ENCODE data around the gene ANAPC2.

The ANAPC2 gene

GRCh38 chr9:137149942-137150616 is 38.3 kb downstream of the ANAPC2 start:
- TF ChIP-seq, protein P1, sequence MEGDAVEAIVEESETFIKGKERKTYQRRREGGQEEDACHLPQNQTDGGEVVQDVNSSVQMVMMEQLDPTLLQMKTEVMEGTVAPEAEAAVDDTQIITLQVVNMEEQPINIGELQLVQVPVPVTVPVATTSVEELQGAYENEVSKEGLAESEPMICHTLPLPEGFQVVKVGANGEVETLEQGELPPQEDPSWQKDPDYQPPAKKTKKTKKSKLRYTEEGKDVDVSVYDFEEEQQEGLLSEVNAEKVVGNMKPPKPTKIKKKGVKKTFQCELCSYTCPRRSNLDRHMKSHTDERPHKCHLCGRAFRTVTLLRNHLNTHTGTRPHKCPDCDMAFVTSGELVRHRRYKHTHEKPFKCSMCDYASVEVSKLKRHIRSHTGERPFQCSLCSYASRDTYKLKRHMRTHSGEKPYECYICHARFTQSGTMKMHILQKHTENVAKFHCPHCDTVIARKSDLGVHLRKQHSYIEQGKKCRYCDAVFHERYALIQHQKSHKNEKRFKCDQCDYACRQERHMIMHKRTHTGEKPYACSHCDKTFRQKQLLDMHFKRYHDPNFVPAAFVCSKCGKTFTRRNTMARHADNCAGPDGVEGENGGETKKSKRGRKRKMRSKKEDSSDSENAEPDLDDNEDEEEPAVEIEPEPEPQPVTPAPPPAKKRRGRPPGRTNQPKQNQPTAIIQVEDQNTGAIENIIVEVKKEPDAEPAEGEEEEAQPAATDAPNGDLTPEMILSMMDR (IDR thresholded peaks at IDR 0.05; ENCODE audit: low read depth, low read length): no peak
- no peak for TF ChIP-seq EZH2phosphoT487 (IDR thresholded peaks at IDR 0.05; ENCODE audit: low read depth)
- Histone ChIP-seq H3K27ac (ENCODE audit: low read length) (peak overlapping the region; percentile 73), H3K9ac (ENCODE audit: low read length) (peak overlapping the region; percentile 62), H3K9me3 (ENCODE audit: insufficient read depth, low read length) (no peaks in the 10 kb centered on the region), H3K36me3 (replicated peaks; ENCODE audit: low read depth, low read length) (no peaks in the 10 kb centered on the region), H3K4me1 (ENCODE audit: low read length) (peaks cover 21% of the 10 kb centered on the region), H3K4me2 (ENCODE audit: low read length) (peak overlapping the region; percentile 77), H3K4me3 (ENCODE audit: low read length) (peak overlapping the region; percentile 72), H3K79me2 (ENCODE audit: low read length) (no peaks in the 10 kb centered on the region), H2AFZ (ENCODE audit: low read depth, low read length) (0 out of 2 replicates have a peak overlapping the region, but pooled peaks have one; percentile 42), H4K20me1 (ENCODE audit: insufficient read depth, low read length) (no peaks in the 10 kb centered on the region), H3K27me3 (ENCODE audit: low read depth, low read length) (no peaks in the 10 kb centered on the region)

GRCh38 chr9:137149363-137149762 is 39.0 kb downstream of the ANAPC2 start:
- H3K27me3 ChIP-seq (ENCODE audit: low read depth, low read length): no peaks in the 10 kb centered on the region
- no peak overlapping the region for H2AFZ ChIP-seq (ENCODE audit: low read depth, low read length)
- no peaks in the 10 kb centered on the region for H3K9me3 ChIP-seq (ENCODE audit: insufficient read depth, low read length)
- peak overlapping the region; percentile 77 for H3K4me2 ChIP-seq (ENCODE audit: low read length)
- H3K36me3 ChIP-seq (replicated peaks; ENCODE audit: low read depth, low read length): no peaks in the 10 kb centered on the region
- peaks cover 21% of the 10 kb centered on the region for H3K4me1 ChIP-seq (ENCODE audit: low read length)
- H3K79me2 ChIP-seq (ENCODE audit: low read length): no peaks in the 10 kb centered on the region
- peak overlapping the region; percentile 62; the same call in 1 of the 2 replicates for H3K9ac ChIP-seq (ENCODE audit: low read length)
- H4K20me1 ChIP-seq (ENCODE audit: insufficient read depth, low read length): no peaks in the 10 kb centered on the region
- H3K4me3 ChIP-seq (ENCODE audit: low read length): peak overlapping the region; percentile 72
- peak overlapping the region; percentile 73 for H3K27ac ChIP-seq (ENCODE audit: low read length)
- TF ChIP-seq EZH2phosphoT487 (IDR thresholded peaks at IDR 0.05; ENCODE audit: low read depth): no peak
- TF ChIP-seq, protein P1 (IDR thresholded peaks at IDR 0.05; ENCODE audit: low read depth, low read length): no peak

DNA sequence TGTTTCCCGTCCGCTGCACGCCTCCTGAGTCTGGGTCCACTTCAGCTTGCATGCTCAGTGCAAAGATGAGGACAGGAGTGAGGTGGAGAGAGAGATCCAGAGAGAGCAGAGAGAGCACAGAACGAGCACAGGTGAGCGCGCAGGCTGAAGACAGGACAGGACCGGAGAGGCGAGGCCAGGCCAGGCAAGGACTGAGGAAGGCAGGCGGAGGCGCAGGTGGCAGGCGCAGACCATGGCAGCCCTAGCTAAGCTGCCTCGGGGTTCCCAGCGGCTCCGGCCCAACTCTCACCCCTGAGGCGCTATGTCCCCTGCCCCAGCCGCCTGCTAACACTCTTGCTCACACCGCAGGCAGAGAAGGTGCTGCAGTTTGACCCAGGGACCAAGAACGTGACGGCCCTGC is 39.7 kb downstream of the ANAPC2 start:
- H3K9ac ChIP-seq (ENCODE audit: low read length): no peak overlapping the region
- TF ChIP-seq, protein P1 (IDR thresholded peaks at IDR 0.05; ENCODE audit: low read depth, low read length): no peak
- TF ChIP-seq EZH2phosphoT487 (IDR thresholded peaks at IDR 0.05; ENCODE audit: low read depth): no peak
- H3K4me3 ChIP-seq (ENCODE audit: low read length): no peak overlapping the region
- no peaks in the 10 kb centered on the region for H3K36me3 ChIP-seq (replicated peaks; ENCODE audit: low read depth, low read length)
- no peaks in the 10 kb centered on the region for H3K9me3 ChIP-seq (ENCODE audit: insufficient read depth, low read length)
- H3K4me2 ChIP-seq (ENCODE audit: low read length): no peak overlapping the region
- no peak overlapping the region for H2AFZ ChIP-seq (ENCODE audit: low read depth, low read length)
- peaks cover 21% of the 10 kb centered on the region for H3K4me1 ChIP-seq (ENCODE audit: low read length)
- no peak overlapping the region for H3K27ac ChIP-seq (ENCODE audit: low read length)
- H4K20me1 ChIP-seq (ENCODE audit: insufficient read depth, low read length): no peaks in the 10 kb centered on the region
- no peaks in the 10 kb centered on the region for H3K79me2 ChIP-seq (ENCODE audit: low read length)
- 0 out of 2 replicates have a peak, but pooled peaks cover 2% of the 10 kb centered on the region for H3K27me3 ChIP-seq (ENCODE audit: low read depth, low read length)

- H3K27ac ChIP-seq (ENCODE audit: low read length): no peak overlapping the region
- no peak overlapping the region for H2AFZ ChIP-seq (ENCODE audit: low read depth, low read length)
- H3K36me3 ChIP-seq (replicated peaks; ENCODE audit: low read depth, low read length): no peaks in the 10 kb centered on the region
Observed at GRCh38 chr9:137148242-137148641, 40.1 kb downstream of the ANAPC2 start.

More at GRCh38 chr9:137148242-137148641, 40.1 kb downstream of the ANAPC2 start:
- Histone ChIP-seq H3K79me2 (ENCODE audit: low read length) (no peaks in the 10 kb centered on the region), H3K9me3 (ENCODE audit: insufficient read depth, low read length) (no peaks in the 10 kb centered on the region), H3K4me3 (ENCODE audit: low read length) (no peak overlapping the region), H3K4me1 (ENCODE audit: low read length) (peaks cover 21% of the 10 kb centered on the region), H3K4me2 (ENCODE audit: low read length) (no peak overlapping the region), H3K9ac (ENCODE audit: low read length) (no peak overlapping the region), H3K27me3 (ENCODE audit: low read depth, low read length) (0 out of 2 replicates have a peak, but pooled peaks cover 5% of the 10 kb centered on the region), H4K20me1 (ENCODE audit: insufficient read depth, low read length) (no peaks in the 10 kb centered on the region)
- TF ChIP-seq EZH2phosphoT487 (IDR thresholded peaks at IDR 0.05; ENCODE audit: low read depth): no peak
- TF ChIP-seq, protein P1 (IDR thresholded peaks at IDR 0.05; ENCODE audit: low read depth, low read length): no peak

Measured in OCI-LY3 (cell line).